Activated naive CD8-positive, alpha-beta T cell treated with anti-CD3 and anti-CD28 coated beads, Interleukin-2, amount 50 U/mL, for 16 hours (primary cell): Measurements from ENCODE around the gene MORC3.
A peak's percentile ranks its signal among the peaks of the same experiment; 100 is the strongest.
"Not testable (repeated sequence)": the region's sequence is repeated elsewhere in the genome, so short reads cannot be mapped to it uniquely, and the experiment has no call there.

ENCODE experiments used
- DNase-seq: peaks from one replicate; pipeline ENCODE4 v3.0.0-alpha.2; 2020; ENCODE audit warnings: low read depth, low spot score

MORC3 gene

DNA sequence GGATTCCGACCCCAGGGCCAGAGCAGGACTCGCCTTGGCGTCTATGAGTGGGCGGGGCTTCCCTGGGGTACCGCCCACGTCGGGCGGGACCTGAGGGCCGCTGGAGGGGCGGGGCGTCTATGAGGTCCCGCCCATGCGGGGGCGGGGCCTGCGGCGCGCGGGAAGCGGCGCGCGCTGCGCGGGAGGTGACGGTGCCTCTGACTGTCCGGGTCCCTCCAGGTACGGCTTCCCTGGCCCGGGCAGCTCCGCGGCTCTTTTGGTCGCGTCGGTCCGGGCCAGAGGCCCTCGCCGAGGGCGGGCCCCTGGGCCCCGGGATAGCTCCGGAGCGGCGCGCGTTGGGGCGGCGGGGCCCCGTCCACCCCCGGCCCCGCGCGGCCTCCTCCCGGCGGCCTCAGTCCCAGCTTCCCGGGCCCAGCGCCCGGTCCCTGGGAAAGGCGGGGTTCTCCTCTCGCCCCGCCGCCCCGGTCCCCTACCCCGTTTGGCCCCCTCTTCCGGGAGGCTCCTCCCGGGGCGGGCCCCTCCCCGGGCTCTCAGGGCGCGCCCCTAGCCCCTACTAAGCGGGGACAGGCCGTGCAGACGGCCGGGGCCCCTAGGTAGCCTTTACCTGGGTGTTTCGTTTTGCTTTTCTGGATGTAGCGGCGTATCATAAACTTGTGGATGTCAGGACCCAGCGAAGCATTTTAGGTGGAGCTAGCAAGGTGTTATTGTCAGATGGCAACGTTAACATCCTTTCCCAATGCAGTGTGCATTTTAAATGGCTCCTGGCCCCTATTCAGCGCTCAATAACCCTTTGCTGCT is 65.4 kb downstream of the MORC3 start, which contains the start of gene CHAF1B:
Gene CHAF1B (plus strand): TSS at position 160 of the 798 bp plus-strand sequence. CDS start 745 bp downstream, outside the sequence.
- peak; percentile 62 for DNase-seq

DNA sequence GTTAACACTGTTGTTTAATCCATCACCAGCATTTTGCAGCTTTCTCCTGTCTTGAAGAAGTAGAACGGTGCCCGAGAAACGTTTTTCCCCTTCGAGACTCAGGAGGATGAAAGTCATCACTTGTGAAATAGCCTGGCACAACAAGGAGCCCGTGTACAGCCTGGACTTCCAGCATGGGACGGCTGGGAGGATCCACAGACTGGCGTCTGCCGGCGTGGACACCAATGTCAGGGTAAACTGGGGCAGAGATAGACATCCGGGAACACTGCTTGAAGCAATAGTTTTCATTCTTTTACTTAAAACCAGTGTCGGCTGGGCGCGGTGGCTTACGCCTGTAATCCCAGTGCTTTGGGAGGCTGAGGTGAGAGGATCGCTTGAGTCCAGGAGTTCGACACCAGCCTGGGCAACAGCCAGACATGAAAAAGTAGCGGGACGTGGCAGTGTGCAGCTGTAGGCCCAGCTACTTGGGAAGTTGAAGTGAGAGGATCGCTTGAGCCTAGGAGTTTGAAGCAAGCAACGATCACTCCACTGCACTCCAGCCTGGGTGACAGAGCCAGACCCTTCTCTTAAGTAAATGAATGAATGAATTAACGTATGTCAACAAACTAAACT is 66.1 kb downstream of the MORC3 start:
- no peak for DNase-seq

DNA sequence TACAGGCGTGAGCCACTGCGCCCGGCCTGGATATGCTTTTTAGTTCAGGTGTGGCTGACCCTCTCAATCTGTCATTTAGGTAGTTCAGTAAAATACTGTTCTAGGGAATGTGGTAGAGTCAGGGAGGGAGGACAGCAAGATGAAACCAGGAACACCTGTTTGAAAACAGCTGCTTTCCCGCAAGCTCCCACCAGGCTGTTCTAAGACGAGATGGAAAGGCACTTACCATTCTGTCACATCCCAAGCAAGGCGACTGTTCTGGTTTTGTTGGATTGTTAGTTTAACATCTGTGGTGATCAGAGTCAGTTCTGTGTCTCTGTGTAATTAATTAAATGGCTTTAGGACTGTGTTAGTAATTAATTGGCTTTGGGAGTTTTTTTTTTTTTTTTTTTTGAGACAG is 68.1 kb downstream of the MORC3 start:
- no peak for DNase-seq

DNA sequence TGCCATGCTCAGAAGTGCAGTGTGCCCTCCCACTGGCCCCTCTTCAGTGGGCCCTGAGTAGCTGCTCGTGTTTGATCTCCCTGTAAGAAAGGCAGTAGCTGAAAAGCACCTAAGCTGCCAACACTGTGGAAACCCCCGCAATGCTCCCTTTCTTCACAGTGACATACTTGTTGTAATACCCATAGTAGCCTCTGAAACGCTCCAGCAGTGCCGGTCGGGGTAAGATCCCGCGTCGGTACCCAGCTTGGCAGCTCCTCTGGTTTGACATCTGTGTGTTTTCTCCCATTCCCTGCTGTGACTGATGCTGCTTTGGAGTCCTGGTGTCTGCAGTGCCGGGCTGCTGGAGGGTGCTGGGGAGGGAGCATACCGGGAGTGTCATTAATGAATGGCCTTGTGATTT is 68.8 kb downstream of the MORC3 start:
- no peak for DNase-seq

DNA sequence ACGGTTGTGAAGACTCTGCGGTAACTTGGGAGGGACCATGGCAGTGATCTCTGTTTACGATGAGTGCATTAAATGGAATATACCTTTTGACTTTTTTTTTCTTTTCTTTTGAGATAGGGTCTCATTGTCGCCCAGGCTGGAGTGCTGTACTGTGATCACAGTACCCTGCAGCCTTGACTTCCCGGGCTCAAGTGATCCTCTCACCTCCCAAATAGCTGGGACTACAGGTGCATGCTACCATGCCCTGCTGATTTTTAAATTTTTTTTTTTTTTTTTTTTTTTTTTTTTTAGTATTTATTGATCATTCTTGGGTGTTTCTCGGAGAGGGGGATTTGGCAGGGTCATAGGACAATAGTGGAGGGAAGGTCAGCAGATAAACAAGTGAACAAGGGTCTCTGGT is 71.7 kb downstream of the MORC3 start:
- not testable (repeated sequence) for DNase-seq

DNA sequence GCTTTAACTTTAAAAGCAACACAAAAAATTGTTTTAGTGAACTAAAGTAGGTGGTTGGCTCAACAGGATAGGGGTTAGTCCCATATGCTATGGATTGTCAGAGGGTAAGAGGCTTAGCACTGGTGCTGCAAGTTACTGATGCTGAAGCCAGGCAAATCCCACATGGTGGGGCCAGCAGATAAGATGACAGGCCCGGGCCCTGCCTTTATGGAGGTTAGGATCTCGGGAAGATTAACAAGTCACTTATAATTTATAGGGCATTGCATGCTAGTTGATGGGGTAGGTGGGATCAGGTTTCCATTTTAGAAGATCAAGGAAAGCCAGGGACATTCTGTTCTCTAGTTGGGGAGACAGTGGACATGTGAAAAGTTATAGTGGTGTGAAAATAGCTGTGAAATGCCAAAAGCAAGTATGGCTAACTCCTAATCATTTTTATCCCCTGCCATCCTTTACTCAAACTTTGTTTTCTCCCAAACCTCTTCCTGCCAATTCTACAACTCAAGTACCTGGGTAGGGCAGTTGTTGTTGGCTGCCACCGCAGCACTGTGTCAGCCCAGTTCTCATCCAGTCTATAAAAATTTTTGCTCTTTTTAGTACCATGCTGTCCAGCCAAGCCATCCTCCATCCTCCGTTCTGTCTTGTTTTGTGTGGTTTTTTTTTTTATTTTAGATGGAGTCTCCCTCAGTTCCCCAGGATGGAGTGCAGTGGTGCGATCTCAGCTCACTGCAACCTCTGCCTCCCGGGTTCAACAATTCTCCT is 75.5 kb downstream of the MORC3 start:
- no peak for DNase-seq

DNA sequence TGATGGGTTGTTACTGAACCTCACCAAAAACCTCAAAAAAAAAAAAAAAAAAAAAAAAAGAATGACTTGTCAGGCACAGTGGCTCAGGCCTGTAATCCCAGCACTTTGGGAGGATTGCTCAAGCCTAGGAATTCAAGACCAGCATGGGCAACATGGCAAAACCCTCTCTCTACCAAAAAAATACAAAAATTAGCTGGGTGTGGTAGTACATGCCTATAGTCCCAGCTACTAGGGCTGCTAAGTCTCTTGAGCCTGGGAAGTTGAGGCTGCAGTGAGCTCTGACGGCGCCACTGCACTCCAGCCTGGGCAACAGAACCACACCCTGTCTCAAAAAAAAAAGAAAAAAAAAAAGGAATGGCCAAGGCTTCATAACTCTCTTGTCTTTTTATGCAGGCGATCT is 76.3 kb downstream of the MORC3 start:
- DNase-seq, result no peak

DNA sequence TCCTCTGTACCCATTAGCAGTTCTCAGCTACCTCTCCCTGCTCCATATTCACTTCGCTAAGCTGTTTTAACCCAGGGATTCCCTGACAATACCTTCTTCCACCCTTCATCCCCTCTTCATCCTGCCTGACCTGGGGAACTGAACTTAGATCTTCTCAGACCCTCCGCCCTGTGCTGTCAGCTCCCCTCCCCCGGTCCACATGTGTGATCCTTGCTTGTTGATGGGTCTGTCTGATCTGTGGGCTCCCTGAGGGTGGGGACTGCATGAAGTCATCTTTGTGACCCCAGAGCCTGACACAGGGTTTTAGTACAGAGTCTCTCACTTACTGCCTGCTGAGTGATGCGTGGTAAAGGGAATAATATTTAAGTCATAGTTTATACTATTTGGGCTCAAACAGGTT is 77.0 kb downstream of the MORC3 start:
- DNase-seq, result no peak

DNA sequence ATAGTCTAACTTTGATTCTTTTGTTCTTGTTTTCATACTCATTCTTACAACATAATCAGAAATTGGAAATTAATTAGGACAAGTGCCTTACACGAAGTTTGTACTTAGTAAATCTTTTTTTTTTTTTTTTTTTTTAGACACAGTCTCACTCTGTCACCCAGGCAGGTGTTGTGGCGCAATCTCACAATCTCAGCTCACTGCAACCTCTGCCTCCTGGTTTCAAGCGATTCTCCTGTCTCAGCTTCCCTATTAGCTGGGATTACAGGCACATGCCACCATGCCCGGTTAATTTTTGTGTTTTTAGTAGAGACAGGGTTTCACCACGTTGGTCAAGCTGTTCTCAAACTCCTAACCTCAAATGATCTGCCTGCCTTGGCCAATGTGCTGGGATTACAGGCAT is 77.6 kb downstream of the MORC3 start:
- DNase-seq, result no peak

DNA sequence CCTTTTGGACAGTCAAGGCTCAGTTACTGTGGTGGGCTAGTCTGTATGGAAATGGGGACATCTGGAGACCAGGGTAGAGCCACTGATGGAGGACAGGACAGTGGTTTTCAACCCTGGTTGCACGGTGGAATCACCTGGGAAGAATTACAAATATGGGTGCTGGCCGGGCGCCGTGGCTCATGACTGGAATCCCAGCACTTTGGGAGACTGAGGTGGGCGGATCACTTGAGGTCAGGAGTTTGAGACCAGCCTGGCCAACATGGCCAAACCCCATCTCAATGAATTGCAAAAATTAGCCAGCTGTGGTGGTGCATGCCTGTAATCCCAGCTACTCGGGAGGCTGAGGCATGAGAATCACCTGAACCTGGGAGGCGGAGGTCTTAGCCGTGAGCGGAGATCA is 79.7 kb downstream of the MORC3 start:
- not testable (repeated sequence) for DNase-seq

DNA sequence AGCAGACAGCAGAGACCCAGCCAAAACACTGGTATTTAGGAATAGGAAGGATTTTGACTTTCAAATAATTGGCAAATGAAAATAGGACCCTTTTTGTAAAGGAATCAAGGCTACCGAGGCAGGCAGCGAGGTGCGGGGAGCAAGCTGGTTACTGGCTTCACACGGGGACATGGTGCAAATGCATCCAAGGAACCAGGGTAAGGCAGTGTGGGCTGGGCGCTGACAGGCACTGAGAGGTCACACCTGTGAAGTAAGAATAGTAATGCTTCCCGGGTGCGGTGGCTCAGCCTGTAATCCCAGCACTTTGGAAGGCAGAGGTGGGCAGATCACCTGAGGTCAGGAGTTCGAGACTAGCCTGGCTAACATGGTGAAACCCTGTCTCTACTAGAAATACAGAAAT is 80.7 kb downstream of the MORC3 start:
- DNase-seq, result no peak

DNA sequence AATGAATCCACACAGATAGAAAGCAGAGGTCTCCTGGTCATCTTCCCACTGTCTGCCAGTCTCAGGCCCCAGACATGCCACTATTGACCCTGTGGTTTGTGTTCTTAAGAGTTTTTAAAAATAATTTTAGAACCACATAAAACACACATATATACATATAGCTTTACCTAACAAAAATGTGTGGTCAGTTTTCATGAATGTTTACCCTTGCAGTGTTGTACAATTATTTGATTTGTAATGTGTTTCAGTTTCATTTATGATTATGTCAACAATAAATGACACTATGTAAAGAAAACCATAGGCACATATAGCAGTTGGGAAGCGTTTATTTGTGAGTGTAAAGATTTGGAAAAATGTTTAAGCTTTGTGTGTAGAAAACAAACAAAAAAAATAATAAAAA is 82.3 kb downstream of the MORC3 start:
- DNase-seq, result no peak

DNA sequence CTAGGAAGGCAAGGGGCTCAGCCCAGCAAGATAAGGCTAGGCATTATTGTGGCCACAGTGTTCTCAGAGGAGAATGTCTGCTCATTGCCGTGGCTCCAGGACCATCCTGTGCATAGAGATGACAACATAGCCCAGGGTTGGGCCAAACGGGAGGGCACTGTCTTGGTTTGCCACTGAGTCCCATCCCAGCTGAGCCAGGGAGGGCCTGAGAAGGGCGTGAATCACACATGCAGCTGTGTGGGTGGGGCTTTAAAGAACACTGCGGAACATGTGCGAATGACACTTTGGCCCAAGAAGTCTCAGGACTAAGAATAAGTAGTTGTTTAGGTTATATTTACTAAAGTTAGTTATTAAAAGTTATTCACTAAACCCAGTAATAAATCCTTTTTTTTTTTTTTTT is 83.7 kb downstream of the MORC3 start:
- DNase-seq, result no peak

DNA sequence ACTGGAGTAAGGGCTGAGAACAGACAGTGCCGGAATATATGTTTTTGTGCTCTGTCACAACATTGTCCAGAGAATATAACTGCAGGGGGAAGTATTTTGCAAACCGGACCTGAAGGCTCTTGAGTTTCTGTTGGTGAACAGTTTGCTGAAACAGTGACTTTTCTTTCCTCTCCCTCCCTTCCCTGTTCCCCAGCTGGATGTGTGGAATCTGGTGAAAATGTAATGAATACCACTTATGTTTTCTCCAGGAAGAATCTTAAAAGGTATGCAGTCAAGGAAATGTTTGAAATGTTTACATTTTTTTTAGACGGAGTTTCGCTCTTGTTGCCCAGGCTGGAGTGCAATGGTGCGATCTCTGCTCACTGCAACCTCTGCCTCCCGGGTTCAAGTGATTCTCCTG is 88.6 kb downstream of the MORC3 start:
- no peak for DNase-seq

DNA sequence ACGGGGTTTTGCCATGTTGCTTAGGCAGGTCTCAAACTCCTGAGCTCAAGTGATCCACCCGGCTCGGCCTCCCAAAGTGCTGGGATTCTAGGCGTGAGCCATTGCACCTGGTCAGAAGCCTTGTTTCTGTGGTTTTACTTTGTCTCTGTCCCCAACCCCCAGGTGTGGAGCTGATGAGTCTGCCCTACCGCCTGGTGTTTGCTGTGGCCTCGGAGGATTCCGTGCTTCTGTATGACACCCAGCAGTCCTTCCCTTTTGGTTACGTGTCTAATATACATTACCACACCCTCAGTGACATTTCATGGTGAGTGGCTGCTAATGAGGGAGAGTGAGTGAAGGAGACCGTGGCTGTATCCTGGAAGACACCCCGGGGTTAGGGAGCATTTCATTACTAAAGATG is 91.3 kb downstream of the MORC3 start:
- DNase-seq, result no peak

DNA sequence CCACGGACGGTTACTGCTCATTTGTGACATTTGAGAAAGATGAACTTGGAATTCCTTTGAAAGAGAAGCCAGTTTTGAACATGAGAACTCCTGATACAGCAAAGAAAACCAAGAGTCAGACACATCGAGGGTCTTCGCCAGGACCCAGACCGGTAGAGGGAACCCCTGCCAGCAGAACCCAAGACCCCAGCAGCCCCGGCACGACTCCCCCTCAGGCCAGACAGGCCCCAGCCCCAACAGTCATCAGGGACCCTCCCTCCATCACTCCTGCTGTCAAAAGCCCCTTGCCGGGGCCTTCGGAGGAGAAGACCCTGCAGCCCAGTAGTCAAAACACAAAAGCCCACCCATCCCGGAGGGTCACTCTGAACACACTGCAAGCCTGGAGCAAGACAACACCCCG is 92.9 kb downstream of the MORC3 start:
- no peak for DNase-seq

DNA sequence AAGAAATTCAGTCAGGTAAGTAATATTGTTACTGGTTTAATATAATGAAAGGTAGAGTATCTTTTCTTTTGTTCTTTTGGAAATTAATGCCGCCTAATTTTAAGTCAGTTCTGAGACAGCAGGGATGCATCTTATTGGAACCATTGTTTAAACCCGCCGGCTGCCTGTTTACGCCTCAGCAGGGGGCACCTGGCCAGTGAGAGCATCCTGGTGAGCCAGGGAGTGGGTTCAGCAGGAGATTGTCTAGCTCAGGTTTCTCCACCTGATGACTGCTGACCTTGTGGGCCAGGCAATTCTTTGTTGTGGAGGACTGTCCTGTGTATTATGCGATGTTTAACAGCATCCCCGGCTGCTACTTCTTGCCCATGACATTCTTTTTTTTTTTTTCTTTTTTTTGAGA is 95.4 kb downstream of the MORC3 start:
- DNase-seq, result no peak

DNA sequence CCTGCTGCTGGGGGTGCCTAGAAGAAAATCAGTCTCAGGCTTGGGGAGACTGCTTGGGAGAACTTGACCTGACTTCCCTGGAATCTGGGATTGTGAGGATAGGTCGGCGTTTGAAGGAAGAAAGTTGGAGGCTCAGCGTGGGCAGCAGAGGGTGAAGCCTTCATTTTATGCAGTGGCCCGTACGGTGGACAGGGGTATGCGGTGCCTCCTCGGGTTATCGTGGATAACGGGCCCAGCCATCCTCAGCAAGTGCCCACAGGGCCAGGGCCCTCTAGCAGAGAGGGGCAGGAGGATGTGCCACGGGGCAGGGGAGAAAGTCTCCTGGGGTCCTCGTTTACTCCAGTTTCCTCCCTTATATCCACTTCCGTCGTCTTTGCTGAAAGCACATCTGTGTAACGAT is 99.2 kb downstream of the MORC3 start:
- DNase-seq, result no peak

DNA sequence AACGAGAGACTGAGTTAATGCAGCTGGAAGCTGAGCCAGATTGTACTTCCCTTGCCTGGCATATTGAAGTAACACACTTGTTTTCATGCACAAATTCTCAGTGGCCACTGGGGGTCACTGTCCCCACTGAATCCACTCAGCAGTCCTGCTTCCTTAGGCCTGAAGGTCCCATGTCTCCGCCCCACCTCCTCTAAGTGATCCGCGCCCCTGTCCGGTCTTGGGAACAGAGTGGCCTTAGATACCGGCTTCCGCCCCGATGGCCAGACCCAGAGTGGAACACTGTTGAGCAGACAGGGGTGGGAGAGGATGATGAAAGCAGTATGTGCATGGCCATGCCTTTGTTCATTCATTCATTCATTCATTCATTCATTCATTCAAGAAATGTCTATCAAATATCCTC is 100.0 kb downstream of the MORC3 start:
- no peak for DNase-seq

DNA sequence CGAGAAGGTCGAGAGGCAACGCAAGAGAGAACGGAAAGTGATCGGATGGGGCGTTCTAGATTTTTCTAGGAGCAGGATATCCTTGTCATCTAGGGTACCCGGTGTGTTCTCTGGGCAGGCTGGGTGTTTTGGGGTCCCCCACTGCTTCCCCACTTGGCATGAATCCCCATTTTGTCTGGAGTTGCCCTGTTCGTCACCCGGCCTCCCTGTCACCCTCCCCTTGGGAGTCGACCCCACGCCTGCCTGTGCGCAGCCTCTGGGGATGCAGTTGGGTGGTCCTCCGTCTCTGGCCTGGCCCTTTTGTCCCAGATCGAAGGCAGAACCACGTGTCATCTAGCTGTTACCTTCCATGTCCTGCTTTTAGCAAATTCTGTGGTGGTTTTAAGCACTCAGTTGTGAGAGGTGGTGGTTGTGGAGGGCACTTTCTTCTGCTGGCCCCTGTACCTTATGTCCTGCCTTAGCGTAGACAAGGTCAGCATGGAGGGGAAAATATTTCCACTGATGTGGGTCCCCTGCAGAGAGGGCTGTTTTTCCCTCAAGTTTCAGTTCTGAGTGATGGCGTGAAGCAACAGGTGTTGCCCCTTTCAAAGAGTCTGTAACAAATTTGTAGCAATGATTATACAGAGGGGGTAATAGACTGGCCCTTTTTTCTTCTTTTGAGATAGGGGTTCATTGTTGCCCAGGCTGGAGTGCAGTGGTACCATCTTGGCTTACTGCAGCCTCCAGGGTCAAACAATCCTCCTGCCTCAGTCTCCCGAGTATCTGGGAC is 100.8 kb downstream of the MORC3 start:
- DNase-seq, result no peak

DNA sequence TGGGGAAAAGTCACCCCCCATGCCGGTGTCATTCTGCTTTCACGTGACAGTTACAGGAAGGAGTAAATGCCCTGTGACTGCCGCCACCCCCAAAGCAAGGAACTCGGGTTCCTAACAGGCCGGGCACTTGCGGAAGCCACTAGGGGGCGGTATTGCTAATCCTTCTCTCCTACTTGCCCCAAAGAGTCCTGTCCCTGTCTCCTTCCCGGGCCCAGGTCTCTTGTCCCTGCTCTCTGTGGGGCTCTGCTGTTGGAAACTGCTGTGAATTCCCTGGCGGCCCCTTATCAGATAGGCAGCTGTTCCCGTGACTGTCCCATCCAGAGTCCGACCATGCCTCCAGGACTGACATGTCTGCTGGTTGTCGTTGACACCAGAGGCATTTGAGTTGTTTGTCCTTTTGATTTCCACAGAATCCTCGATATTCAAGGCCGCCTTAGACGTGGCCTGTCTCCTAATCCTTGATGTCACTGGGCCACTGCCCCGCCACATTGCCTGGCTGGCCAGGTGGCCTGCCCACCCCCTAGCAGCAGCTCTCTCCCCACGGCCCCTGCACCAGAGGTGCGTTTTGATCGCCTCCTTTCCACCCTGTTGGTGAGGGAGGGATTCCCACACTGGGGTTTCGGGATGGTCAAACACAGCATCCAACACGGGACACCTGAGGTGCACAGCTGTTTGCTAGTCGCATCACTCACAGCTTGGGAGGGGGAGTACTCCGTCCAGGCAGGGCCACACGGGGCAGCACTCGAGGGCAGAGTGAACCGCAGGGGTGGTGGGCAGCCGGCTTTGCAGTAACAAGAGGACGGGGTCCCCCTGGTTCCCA is 102.5 kb downstream of the MORC3 start:
- DNase-seq, result no peak
